Measurements from ENCODE around the gene SNX27. TPM values are rescaled to one million over a fixed set of nuclear protein-coding genes. Genes with fewer than 3 reads are reported as not detected.

SNX27 gene
- total RNA-seq, 6 donors from 2014 or later = 35.0 to 62.9 (median 51.9) TPM

DNA sequence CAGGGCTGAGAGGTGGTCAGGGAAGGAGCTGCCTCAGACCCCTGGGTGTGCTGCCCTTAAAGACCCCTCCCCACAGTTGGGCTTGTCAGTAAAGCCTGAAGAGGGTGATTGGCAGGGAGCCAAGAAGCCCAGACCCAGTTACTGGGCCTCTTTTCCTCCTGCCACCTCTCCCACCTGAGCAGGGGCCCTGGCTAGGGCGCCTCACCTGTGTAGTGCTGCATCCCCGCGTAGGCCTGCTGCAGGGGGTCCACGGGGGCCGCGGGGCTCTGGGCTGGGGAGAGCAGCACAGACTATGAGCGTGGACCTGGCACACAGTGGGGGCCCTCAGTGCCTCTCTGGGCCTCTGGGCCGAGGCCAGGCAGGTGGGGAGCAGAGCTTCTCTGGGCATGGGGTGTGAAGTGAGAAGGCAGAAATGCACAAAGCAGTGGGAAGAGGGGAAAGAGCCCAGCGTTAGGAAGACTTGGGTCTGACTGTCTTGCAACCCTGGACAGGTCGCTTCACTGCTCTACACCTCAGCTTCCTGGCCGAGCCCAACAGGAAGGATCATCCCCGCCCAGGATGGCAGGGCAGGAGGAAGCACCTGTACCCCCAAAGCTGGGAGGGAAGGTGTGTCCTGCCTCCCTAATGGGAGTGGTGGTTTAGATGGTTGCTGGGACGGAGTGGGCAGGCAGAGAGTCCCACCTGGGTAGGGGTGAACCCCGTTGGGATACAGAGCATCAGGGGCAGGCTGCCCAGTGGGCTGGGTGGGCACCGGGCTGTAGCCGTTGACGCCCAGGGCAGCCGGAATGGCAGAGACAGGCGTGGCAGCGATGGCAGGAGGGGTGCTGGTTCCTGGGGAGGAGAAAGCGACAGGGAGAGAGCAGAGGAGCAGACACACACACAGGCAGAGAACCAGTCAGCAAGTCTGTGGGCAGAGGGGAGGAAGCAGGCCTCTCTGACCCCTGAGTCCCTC lies 94.9 kb downstream of the SNX27 start:
- TF ChIP-seq, protein P1, sequence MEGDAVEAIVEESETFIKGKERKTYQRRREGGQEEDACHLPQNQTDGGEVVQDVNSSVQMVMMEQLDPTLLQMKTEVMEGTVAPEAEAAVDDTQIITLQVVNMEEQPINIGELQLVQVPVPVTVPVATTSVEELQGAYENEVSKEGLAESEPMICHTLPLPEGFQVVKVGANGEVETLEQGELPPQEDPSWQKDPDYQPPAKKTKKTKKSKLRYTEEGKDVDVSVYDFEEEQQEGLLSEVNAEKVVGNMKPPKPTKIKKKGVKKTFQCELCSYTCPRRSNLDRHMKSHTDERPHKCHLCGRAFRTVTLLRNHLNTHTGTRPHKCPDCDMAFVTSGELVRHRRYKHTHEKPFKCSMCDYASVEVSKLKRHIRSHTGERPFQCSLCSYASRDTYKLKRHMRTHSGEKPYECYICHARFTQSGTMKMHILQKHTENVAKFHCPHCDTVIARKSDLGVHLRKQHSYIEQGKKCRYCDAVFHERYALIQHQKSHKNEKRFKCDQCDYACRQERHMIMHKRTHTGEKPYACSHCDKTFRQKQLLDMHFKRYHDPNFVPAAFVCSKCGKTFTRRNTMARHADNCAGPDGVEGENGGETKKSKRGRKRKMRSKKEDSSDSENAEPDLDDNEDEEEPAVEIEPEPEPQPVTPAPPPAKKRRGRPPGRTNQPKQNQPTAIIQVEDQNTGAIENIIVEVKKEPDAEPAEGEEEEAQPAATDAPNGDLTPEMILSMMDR (IDR thresholded peaks at IDR 0.05) = no peak
- no peak for TF ChIP-seq POLR2AphosphoS5 (IDR thresholded peaks at IDR 0.05)
- no peak for TF ChIP-seq POLR2A (IDR thresholded peaks at IDR 0.05)
- no peak for TF ChIP-seq EP300 (IDR thresholded peaks at IDR 0.05)
- 69 to 73% methylated on average over 15 to 20 of the region's 21 CpGs for WGBS, 2 donors

GRCh38 chr1:151707541-151708065 lies 95.8 kb downstream of the SNX27 start:
- H3K27ac ChIP-seq = no peak overlapping the region
- H3K9me3 ChIP-seq = no peaks in the 10 kb centered on the region
- DNase-seq (peak in 1 of 2 donors; percentile 65), ATAC-seq (ENCODE audit: low FRiP score in 2 of 2) (no peak)
- no peaks in the 10 kb centered on the region for H3K36me3 ChIP-seq
- H3K27me3 ChIP-seq = no peaks in the 10 kb centered on the region
- peaks cover 0 to 5% (median 0%) of the 10 kb centered on the region in 4 donors for H3K4me1 ChIP-seq
- 88 to 90% methylated on average over 2 to 15 of the region's 15 CpGs for WGBS, 2 donors
- no peak overlapping the region for H3K4me3 ChIP-seq
- no peak for TF ChIP-seq POLR2AphosphoS5 (IDR thresholded peaks at IDR 0.05)
- TF ChIP-seq, protein P1 (IDR thresholded peaks at IDR 0.05) = no peak
- no peak for TF ChIP-seq EP300 (IDR thresholded peaks at IDR 0.05)
- TF ChIP-seq POLR2A (IDR thresholded peaks at IDR 0.05) = no peak

More for the DNA sequence above, 94.9 kb downstream of the SNX27 start:
- no peak for ATAC-seq (ENCODE audit: low FRiP score in 2 of 2)
- no peak overlapping the region for H3K27ac ChIP-seq
- H3K4me1 ChIP-seq = peaks cover 0 to 5% (median 0%) of the 10 kb centered on the region in 4 donors
- H3K27me3 ChIP-seq = no peaks in the 10 kb centered on the region
- DNase-seq = peak in 1 of 2 donors; percentile 70
- no peaks in the 10 kb centered on the region for H3K9me3 ChIP-seq
- peaks cover 0 to 4% (median 1%) of the 10 kb centered on the region in 4 donors for H3K36me3 ChIP-seq
- H3K4me3 ChIP-seq = no peak overlapping the region

DNA sequence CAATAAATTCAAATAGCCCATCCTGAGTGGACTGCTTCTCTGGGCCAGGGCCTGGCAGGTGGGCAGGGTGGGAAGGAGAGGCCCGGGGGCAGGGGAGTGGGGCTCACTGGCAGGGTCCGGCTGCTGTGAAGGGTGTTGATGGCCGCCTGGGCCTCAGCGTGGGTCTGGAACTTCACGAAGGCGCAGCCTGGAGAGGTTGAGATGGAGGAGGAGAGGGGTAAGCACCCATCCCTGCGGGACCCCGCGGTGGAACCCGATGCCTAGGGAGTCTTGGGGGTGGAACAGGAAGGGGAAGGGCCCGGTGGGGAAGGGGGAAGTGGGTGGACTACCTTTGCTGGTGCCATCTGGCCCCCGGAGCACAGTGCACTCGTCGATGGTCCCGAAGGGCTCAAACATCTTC lies 97.0 kb downstream of the SNX27 start:
- no peaks in the 10 kb centered on the region for H3K9me3 ChIP-seq
- no peak overlapping the region for H3K4me3 ChIP-seq
- no peak overlapping the region for H3K27ac ChIP-seq
- TF ChIP-seq, protein P1 (IDR thresholded peaks at IDR 0.05) = no peak
- WGBS, 2 donors = 67 to 82% methylated on average over 13 to 15 of the region's 15 CpGs
- H3K4me1 ChIP-seq = no peaks in the 10 kb centered on the region
- no peaks in the 10 kb centered on the region for H3K36me3 ChIP-seq
- H3K27me3 ChIP-seq = no peaks in the 10 kb centered on the region
- DNase-seq (no peak), ATAC-seq (ENCODE audit: low FRiP score in 2 of 2) (no peak)

GRCh38 chr1:151710187-151710840 lies 98.5 kb downstream of the SNX27 start:
- Histone ChIP-seq H3K4me3 (no peak overlapping the region), H3K27ac (no peak overlapping the region), H3K4me1 (no peaks in the 10 kb centered on the region), H3K36me3 (no peaks in the 10 kb centered on the region), H3K27me3 (no peaks in the 10 kb centered on the region), H3K9me3 (no peaks in the 10 kb centered on the region)
- no peak for ATAC-seq (ENCODE audit: low FRiP score in 2 of 2)
- no peak for TF ChIP-seq EP300 (IDR thresholded peaks at IDR 0.05)
- no peak for TF ChIP-seq POLR2AphosphoS5 (IDR thresholded peaks at IDR 0.05)
- TF ChIP-seq POLR2A (IDR thresholded peaks at IDR 0.05) = no peak
- TF ChIP-seq, protein P1 (IDR thresholded peaks at IDR 0.05) = no peak
- WGBS, 2 donors = 40 to 41% methylated on average over 1 to 15 of the region's 15 CpGs
- peak in 1 of 2 donors; percentile 70 for DNase-seq
